ENCODE measurements around the gene CACUL1.

- no peak for TF ChIP-seq CTCF (IDR thresholded peaks at IDR 0.05; ENCODE audit: low read depth, low read length, missing input control)
- no peak for TF ChIP-seq HNF4A (conservative IDR thresholded peaks at IDR 0.05)
- TF ChIP-seq TAF1 (conservative IDR thresholded peaks at IDR 0.05) = no peak
- no peak for TF ChIP-seq REST (IDR thresholded peaks at IDR 0.05)
- TF ChIP-seq YY1 (IDR thresholded peaks at IDR 0.05) = no peak
- TF ChIP-seq RXRA (IDR thresholded peaks at IDR 0.05) = no peak
These were observed 3.5 kb downstream of the CACUL1 start for GRCh38 chr10:118751265-118751664.

Measured in liver (tissue), 3 donors.